GM21423 (cell line): Measurements from ENCODE around the gene MGAT5.

ENCODE experiments used
- ATAC-seq: cut with Tn5 transposase; IDR thresholded peaks from one replicate; pipeline ENCODE4 v1.9.1; 2021; ENCODE audit warnings: mild to moderate bottlenecking, moderate library complexity; ENCODE audit not compliant: unreplicated experiment

MGAT5 gene

GRCh38 chr2:134253117-134253704, 661 bp upstream of the MGAT5 start:
- peak; percentile 58 for ATAC-seq

- no peak for ATAC-seq
These were observed 952 bp downstream of the MGAT5 start for GRCh38 chr2:134254824-134255223.

DNA sequence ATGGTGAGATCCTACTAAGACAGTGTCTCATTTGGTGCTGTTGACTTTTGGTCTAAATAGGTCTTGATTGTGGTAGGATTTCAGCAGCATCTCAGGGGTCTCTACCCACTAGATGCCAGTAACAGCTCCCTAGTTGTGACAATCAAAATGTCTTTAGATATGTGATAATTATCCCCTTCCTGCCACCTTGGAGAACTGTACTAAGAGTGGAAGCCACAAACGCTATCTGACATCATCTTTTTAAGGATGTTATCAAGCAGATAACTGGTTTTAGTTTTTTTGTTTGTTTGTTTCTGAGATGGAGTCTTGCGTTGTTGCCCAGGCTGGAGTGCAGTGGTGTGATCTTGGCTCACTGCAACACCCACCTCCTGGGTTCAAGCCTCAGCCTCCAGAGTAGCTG, 3.1 kb downstream of the MGAT5 start:
- no peak for ATAC-seq

DNA sequence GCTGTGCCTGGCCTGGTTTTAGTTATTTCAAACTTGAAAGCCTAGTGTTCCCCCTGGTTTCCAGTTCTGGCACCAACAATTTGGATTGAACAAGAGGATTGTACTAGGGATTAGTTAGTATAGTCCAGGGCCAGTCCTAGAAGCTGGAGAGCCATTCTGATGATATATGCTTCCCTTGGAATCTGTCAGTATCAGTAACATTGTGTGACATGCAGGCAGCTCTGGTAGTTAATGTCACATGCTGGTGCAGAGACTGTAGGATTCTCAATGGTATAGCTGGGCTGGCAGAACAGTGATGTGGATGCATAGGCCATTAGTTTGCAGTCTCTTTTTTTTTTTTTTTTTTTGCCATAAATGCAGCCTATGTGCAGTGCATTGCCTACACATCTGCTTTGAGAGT, 3.6 kb downstream of the MGAT5 start:
- ATAC-seq, result no peak

- ATAC-seq, result no peak
These were observed 4.3 kb downstream of the MGAT5 start for GRCh38 chr2:134257965-134258683.

DNA sequence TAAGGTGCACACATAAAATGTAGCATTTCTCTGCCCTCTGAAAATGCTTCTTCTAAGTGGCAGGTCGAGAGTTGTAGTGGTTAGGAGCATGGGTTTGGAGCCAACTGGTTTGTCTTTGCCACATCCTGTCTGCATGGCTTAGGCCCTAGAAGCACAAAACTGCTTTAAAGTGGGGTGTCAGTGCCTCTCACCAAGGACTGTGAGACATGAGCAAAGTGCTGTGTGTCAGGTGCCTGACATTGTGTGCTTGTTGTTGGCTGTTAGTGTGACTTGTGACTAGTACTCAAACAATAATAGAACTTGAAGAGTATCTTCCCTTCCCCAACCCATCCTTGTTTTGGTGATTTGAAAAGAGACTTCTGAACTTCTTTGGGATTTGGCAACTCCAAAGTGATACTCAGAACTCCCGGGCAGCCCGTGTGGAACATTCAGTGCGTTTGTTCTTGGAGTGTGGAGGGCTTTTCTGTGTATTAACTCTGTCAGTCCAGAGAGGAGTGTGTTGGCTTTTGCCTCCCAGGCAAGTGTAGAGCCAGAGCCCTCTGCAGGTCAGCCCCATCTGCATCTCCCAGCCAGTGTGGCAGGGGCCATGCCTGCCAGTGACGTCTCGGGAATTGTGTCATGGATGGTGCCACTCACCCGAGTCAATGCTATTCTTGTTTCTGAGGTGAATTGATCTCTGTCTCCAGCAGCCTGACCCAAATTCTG, 5.0 kb downstream of the MGAT5 start:
- peak; percentile 45 for ATAC-seq

GRCh38 chr2:134259571-134259970, 5.7 kb downstream of the MGAT5 start:
- no peak for ATAC-seq

DNA sequence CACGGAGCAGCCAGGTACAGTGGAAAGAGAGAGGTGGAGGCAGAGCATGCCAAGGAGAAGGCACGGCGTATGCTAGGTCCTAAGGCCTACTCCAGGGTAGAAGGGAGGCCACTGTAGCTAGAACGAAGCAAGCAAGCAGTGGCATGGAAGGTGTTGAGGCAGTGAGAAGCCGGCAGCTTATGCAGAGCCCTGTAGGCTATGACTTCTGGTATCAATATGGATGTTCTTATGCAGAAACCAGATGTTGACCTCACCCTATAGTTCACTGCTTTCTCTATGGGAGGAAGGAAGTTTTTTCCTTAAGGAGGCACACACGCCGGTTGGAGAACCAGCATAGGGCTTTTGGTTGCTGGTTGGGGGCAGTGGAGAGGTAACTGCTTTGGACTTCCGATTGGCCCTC, 6.1 kb downstream of the MGAT5 start:
- ATAC-seq, result no peak

DNA sequence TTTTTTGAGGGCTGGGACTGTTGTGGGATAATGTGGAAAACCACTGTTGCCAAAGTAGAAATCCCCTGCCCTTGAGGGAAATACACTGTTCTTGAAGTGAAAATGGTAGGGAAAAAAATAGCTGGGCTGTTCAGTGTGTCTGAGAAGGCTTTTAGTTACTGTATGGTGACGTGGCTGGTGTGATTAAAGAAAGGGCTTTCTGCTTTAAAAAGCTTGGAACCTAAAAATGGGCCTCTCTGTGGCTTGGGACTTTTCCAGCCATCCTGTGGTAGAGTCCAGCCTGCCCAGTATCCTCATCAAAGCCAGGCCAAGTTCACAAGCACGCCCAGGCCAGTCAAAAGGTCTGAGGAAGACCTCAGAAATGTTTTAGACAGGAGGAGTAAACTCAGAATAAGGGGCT, 6.8 kb downstream of the MGAT5 start:
- no peak for ATAC-seq

GRCh38 chr2:134261398-134262131, 7.7 kb downstream of the MGAT5 start:
- ATAC-seq, result peak; percentile 41

DNA sequence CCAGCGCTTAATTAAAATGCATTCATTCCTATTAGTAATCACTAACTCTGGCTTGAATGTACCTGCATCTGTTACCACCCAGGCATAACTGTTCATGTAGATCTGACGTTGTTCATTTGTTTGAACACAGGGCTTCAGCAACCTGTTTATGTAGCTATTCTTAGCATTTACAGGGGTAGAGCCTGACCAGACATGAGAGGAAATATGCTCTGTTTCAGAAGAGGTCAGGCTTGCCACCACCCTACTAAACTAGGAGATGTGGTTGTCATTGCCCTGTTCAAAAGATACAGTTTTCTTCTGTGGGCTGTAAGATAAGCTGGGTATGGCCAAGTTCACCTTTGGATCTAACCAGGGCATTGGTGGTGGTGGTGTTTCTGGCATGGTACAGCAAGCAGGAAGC, 8.8 kb downstream of the MGAT5 start:
- peak; percentile 68 for ATAC-seq

- no peak for ATAC-seq
These were observed 14.4 kb downstream of the MGAT5 start for GRCh38 chr2:134268265-134268664.

DNA sequence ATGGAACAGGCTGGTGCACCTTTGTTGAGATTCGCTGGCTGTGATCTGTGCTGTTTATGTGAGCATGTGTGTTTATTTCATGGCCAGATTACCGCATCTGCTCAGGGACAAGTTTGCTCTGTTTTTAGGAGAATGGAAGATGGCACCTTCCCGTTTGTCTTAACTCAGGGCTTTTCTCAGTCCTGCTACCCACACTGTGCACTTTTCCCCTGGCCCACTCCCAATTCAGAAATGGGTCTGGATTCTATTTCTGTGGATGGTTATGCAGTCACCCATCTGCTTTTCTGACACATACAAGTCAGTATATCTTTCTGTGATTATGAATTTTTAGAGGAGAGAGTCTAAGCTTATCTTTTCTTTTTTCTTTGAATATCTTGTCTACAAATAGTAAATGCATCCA, 15.4 kb downstream of the MGAT5 start:
- no peak for ATAC-seq

- ATAC-seq, result no peak
These were observed 16.3 kb downstream of the MGAT5 start for GRCh38 chr2:134269972-134270735.

GRCh38 chr2:134271758-134272157, 17.9 kb downstream of the MGAT5 start:
- no peak for ATAC-seq

GRCh38 chr2:134272806-134273205, 18.9 kb downstream of the MGAT5 start:
- ATAC-seq, result no peak

DNA sequence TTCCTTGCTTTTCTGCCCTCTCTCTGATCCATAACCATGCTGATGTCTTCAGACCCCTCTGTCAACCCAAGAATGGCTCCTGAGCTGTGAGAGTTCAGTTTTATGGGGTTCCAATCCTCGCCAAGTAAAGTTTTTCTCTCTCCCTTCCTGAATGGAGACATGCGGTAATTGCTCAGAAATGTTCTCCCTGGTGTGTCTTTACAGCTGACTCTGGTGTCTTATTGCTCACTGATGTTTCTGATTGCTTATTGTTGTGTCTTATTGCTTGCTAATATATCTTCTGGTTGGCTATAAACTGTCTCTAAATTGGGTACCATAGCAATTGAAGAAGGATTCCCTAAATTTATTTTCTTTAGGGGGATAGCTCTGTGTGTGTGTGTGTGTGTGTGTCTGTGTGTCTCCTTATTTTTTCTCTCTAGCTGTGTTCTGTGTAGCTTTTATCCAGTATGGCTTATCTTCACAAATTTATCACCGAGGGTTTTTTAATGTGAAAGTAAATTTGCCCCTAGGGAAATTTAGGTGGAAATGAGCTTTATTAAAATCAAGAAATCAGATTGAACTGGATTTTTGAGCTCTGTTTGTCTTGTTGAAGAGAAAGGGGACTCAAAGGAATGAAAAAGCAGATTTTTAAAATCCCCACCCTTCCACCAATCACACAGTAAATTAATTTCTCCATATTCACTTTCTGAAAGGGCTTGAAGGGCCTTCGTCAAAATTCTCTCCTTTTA, 19.5 kb downstream of the MGAT5 start:
- ATAC-seq, result no peak

GRCh38 chr2:134274121-134274520, 20.2 kb downstream of the MGAT5 start:
- no peak for ATAC-seq

GRCh38 chr2:134275058-134275862, 21.4 kb downstream of the MGAT5 start:
- peak; percentile 81 for ATAC-seq
